ENCODE measurements around the gene ST8SIA1.

The ST8SIA1 gene

GRCh38 chr12:22329621-22330020 lies 4.9 kb downstream of the ST8SIA1 start:
- no peak for DNase-seq

- no peak for DNase-seq
Observed at GRCh38 chr12:22325218-22325617, 9.3 kb downstream of the ST8SIA1 start.

GRCh38 chr12:22322091-22322490 lies 12.4 kb downstream of the ST8SIA1 start:
- no peak for DNase-seq

GRCh38 chr12:22321638-22322037 lies 12.9 kb downstream of the ST8SIA1 start:
- peak; percentile 21 for DNase-seq

- DNase-seq = no peak
Observed at GRCh38 chr12:22321018-22321605, 13.4 kb downstream of the ST8SIA1 start.

- DNase-seq = no peak
Observed at GRCh38 chr12:22318108-22318737, 16.3 kb downstream of the ST8SIA1 start.

- DNase-seq = no peak
Observed at GRCh38 chr12:22313963-22314330, 20.6 kb downstream of the ST8SIA1 start.

GRCh38 chr12:22313286-22313962 lies 21.1 kb downstream of the ST8SIA1 start:
- no peak for DNase-seq

- DNase-seq = no peak
Observed at GRCh38 chr12:22312336-22312735, 22.2 kb downstream of the ST8SIA1 start.

- no peak for DNase-seq
Observed at GRCh38 chr12:22310709-22311108, 23.8 kb downstream of the ST8SIA1 start.

- DNase-seq = no peak
Observed at GRCh38 chr12:22310275-22310674, 24.2 kb downstream of the ST8SIA1 start.

- DNase-seq = no peak
Observed at GRCh38 chr12:22307811-22308210, 26.7 kb downstream of the ST8SIA1 start.

GRCh38 chr12:22306311-22306710 lies 28.2 kb downstream of the ST8SIA1 start:
- DNase-seq = no peak

GRCh38 chr12:22304341-22304740 lies 30.2 kb downstream of the ST8SIA1 start:
- no peak for DNase-seq

- no peak for DNase-seq
Observed at GRCh38 chr12:22299294-22299912, 35.1 kb downstream of the ST8SIA1 start.

GRCh38 chr12:22289250-22289649 lies 45.3 kb downstream of the ST8SIA1 start:
- no peak for DNase-seq

- DNase-seq = peak; percentile 10
Observed at GRCh38 chr12:22287776-22288621, 46.5 kb downstream of the ST8SIA1 start.

GRCh38 chr12:22287101-22287500 lies 47.4 kb downstream of the ST8SIA1 start:
- no peak for DNase-seq

GRCh38 chr12:22286569-22286968 lies 47.9 kb downstream of the ST8SIA1 start:
- no peak for DNase-seq

GRCh38 chr12:22285846-22286245 lies 48.7 kb downstream of the ST8SIA1 start:
- no peak for DNase-seq

- DNase-seq = no peak
Observed at GRCh38 chr12:22284871-22285270, 49.6 kb downstream of the ST8SIA1 start.

GRCh38 chr12:22283508-22283907 lies 51.0 kb downstream of the ST8SIA1 start:
- DNase-seq = no peak

GRCh38 chr12:22283006-22283506 lies 51.5 kb downstream of the ST8SIA1 start:
- DNase-seq = no peak

All from stimulated activated CD4-positive, alpha-beta T cell treated with anti-CD3 and anti-CD28 coated beads, Interleukin-12 subunit alpha, Interleukin-12 subunit beta, amount 100 ng/mL, for 4 hours (primary cell).